Urothelium cell line (cell line): ENCODE results near the gene F7.
A peak's percentile ranks its signal among the peaks of the same experiment; 100 is the strongest.
"Not testable (repeated sequence)": the region's sequence is repeated elsewhere in the genome, so short reads cannot be mapped to it uniquely, and the experiment has no call there.

Experiments
- DNase-seq: peaks from one replicate; pipeline ENCODE4 v3.0.0; 2011; ENCODE audit warnings: low spot score, mixed read lengths
- FAIRE-seq: peaks from 2 replicates; lab custom pipeline; 2011; peaks lifted over from hg19 to GRCh38; lab: Jason Lieb, UNC

The F7 gene

GRCh38 chr13:113150550-113151365, 45.2 kb downstream of the F7 start:
- FAIRE-seq (no peak), DNase-seq (no peak)

- DNase-seq: no peak
- no peak for FAIRE-seq
These were observed 46.4 kb downstream of the F7 start for GRCh38 chr13:113151745-113152690.

- peak; percentile 52 for FAIRE-seq
These were observed 47.0 kb downstream of the F7 start for GRCh38 chr13:113152691-113152983.

GRCh38 chr13:113152984-113153809, 47.6 kb downstream of the F7 start:
- no peak for DNase-seq
- FAIRE-seq: peak; percentile 32

More at GRCh38 chr13:113152691-113152983, 47.0 kb downstream of the F7 start:
- DNase-seq: no peak

GRCh38 chr13:113153810-113154748, 48.5 kb downstream of the F7 start:
- FAIRE-seq: no peak

GRCh38 chr13:113155201-113155600, 49.6 kb downstream of the F7 start:
- FAIRE-seq: no peak

More at GRCh38 chr13:113153810-113154748, 48.5 kb downstream of the F7 start:
- peak; percentile 85 for DNase-seq

GRCh38 chr13:113155982-113156655, 50.5 kb downstream of the F7 start:
- FAIRE-seq (no peak), DNase-seq (no peak)

More at GRCh38 chr13:113155201-113155600, 49.6 kb downstream of the F7 start:
- no peak for DNase-seq

GRCh38 chr13:113157206-113157928, 51.8 kb downstream of the F7 start:
- FAIRE-seq (no peak), DNase-seq (no peak)

GRCh38 chr13:113157929-113158747, 52.5 kb downstream of the F7 start, which contains the start of gene PROZ:
Gene PROZ (plus strand): TSS chr13:113158648. CDS start chr13:113158661, 13 bp downstream.
- peak; percentile 44 for FAIRE-seq
- no peak for DNase-seq

- no peak for DNase-seq
- FAIRE-seq: no peak
These were observed 53.4 kb downstream of the F7 start for GRCh38 chr13:113158946-113159345.

- FAIRE-seq (no peak), DNase-seq (no peak)
These were observed 54.1 kb downstream of the F7 start for GRCh38 chr13:113159701-113160100.

GRCh38 chr13:113160983-113161382, 55.4 kb downstream of the F7 start:
- FAIRE-seq: no peak

GRCh38 chr13:113161433-113161832, 55.8 kb downstream of the F7 start:
- DNase-seq (no peak), FAIRE-seq (no peak)

More at GRCh38 chr13:113160983-113161382, 55.4 kb downstream of the F7 start:
- DNase-seq: no peak

- FAIRE-seq, DNase-seq: not testable (repeated sequence)
These were observed 56.4 kb downstream of the F7 start for GRCh38 chr13:113161975-113162374.

- DNase-seq: no peak
- no peak for FAIRE-seq
These were observed 57.4 kb downstream of the F7 start for GRCh38 chr13:113162783-113163685.

GRCh38 chr13:113164492-113164891, 58.9 kb downstream of the F7 start:
- FAIRE-seq (no peak), DNase-seq (no peak)
